Heart left ventricle (tissue), 16 donors: Measurements from ENCODE around the gene ZNF594. TPM values are rescaled to one million over a fixed set of nuclear protein-coding genes. Genes with fewer than 3 reads are reported as not detected.

Source experiments
- ATAC-seq, 4 donors: fragments of 200-7000 bp; cut with Tn5 transposase; one replicate each; pipeline ENCODE4 v1.9.1; 2020 to 2022; ENCODE audit warnings: moderate library complexity in 4 of 4, mild to moderate bottlenecking in 3 of 4, moderate number of reproducible peaks in 1 of 4
- DNase-seq, 5 donors: peaks; one replicate each; pipeline ENCODE4 v3.0.0-alpha.2; 2020
- H3K27ac ChIP-seq, 12 donors: fragments of 200-600 bp; sonication (generic) in 4 of 12; one replicate each; pipeline versions ENCODE4 v1.5.0 to v1.8.0; 2016 to 2022; ENCODE audit warnings: mild to moderate bottlenecking in 2 of 12
- H3K27me3 ChIP-seq, 9 donors: fragments of 200-600 bp; sonication (generic) in 2 of 9; one replicate each; pipeline versions ENCODE4 v1.5.1 to v1.8.0; 2016 to 2022; ENCODE audit warnings: mild to moderate bottlenecking in 3 of 9
- H3K36me3 ChIP-seq, 9 donors: fragments of 200-600 bp; sonication (generic) in 2 of 9; one replicate each; pipeline versions ENCODE4 v1.5.0 to v1.8.0; 2018 to 2022; ENCODE audit warnings: mild to moderate bottlenecking in 2 of 9
- H3K4me1 ChIP-seq, 12 donors: fragments of 200-600 bp; sonication (generic) in 4 of 12; one replicate each; pipeline versions ENCODE4 v1.5.0 to v1.8.0; 2016 to 2022; ENCODE audit warnings: mild to moderate bottlenecking in 3 of 12
- H3K4me3 ChIP-seq, 12 donors: fragments of 200-600 bp; sonication (generic) in 4 of 12; one replicate each; pipeline versions ENCODE4 v1.5.0 to v1.8.0; 2017 to 2022; ENCODE audit warnings: mild to moderate bottlenecking in 9 of 12, moderate library complexity in 4 of 12
- H3K9me3 ChIP-seq, 12 donors: fragments of 200-600 bp; sonication (generic) in 4 of 12; one replicate each; pipeline versions ENCODE4 v1.5.0 to v1.8.0; 2016 to 2022; ENCODE audit warnings: mild to moderate bottlenecking in 1 of 12
- POLR2A ChIP-seq, 2 donors: fragments of 450-650 bp; IDR thresholded peaks; one replicate each; pipeline ENCODE4 v1.6.1; 2017; ENCODE audit warnings: antibody characterized with exemption in 2 of 2, mild to moderate bottlenecking in 2 of 2, moderate library complexity in 2 of 2
- WGBS, 4 donors: extraction: QIAGEN DNeasy Blood & Tissue Kit in 2 of 4; methylation state at CpG; one replicate each; pipeline versions ENCODE4 v1.1.5 to v1.1.7; 2013 to 2018; 5-methylcytosine and 5-hydroxymethylcytosine counted together
- intact Hi-C, 10 donors: fragments of 100-400 bp; cut with DNase I; formaldehyde crosslinking; loops; one replicate each; pipeline versions ENCODE4 v1.11.1 to v1.14.2; 2022
- polyA plus RNA-seq, 2 donors: library from polyadenylated mRNA; stranded (reverse); fragments of 200-250 nt; gene quantifications; one replicate each; pipeline ENCODE4 v1.2.3, GENCODE V29; 2013
- total RNA-seq, 9 donors: library from RNA; depleted of rRNA in 2 of 9; stranded (reverse); fragments of >200 nt in 2 of 9; fragmentation: NEBNext Ultra II Directional in 3 of 9; extraction: Animal tissue kit (Norgen Biotek cat#: 25700) in 3 of 9; gene quantifications; one replicate each; pipeline versions ENCODE4 v1.1.0 to v1.2.4, GENCODE V29; 2016 to 2023
- TF ChIP-seq, protein P1 (sequence below), 12 donors: fragments of 200-600 bp; sonication (generic) in 4 of 12; IDR thresholded peaks; one replicate each; pipeline versions ENCODE4 v1.5.0 to v1.8.0; 2018 to 2022; ENCODE audit warnings: antibody characterized with exemption in 12 of 12, mild to moderate bottlenecking in 5 of 12
- donor health status: ischemic (EF 13 %, LVEDD 7.1; RV severe dilation, severe dysfunction).
- donor health status: healthy with polysubstance abuse.
- donor health status: DM: no; HTN: yes; CAD: no.
- donor health status: DM: no; HTN: no; CAD: no.
- donor health status: ischemic (EF 25% LVEDD 6.9; RV normal size, moderate dysfunction).
- donor health status: ischemic (EF 25% LVEDD 5.7; RV mildly dilated, moderate dysfunction).
- donor health status: healthy.
- donor health status: DM: yes; HTN: yes; CAD: no.
- donor health status: ischemic (EF 35%, LVEDD 5.7; RV mildly dilated, moderate dysfunction).
- donor health status: nonischemic (EF 11% LVEDD 7.7; RV severe dilation, severe dysfunction).
- donor health status: DM: yes; HTN: yes; CAD: no.
- donor health status: PGD.
- donor health status: ischemic (EF 29% LVEDD 5.4; RV normal size, mild dysfunction).
- donor health status: nonischemic (EF 23%, LVEDD 6.1; RV moderate dilation, normal function).

The ZNF594 gene
- total and polyA plus RNA-seq, 11 donors: 3.2 to 9.3 (median 5.8) TPM

- 82 to 98% (median 96%) methylated on average over 1 of the region's 1 CpG for whole genome bisulfite sequencing, 4 donors
- TF ChIP-seq, protein P1, sequence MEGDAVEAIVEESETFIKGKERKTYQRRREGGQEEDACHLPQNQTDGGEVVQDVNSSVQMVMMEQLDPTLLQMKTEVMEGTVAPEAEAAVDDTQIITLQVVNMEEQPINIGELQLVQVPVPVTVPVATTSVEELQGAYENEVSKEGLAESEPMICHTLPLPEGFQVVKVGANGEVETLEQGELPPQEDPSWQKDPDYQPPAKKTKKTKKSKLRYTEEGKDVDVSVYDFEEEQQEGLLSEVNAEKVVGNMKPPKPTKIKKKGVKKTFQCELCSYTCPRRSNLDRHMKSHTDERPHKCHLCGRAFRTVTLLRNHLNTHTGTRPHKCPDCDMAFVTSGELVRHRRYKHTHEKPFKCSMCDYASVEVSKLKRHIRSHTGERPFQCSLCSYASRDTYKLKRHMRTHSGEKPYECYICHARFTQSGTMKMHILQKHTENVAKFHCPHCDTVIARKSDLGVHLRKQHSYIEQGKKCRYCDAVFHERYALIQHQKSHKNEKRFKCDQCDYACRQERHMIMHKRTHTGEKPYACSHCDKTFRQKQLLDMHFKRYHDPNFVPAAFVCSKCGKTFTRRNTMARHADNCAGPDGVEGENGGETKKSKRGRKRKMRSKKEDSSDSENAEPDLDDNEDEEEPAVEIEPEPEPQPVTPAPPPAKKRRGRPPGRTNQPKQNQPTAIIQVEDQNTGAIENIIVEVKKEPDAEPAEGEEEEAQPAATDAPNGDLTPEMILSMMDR (IDR thresholded peaks at IDR 0.05): no peak
- TF ChIP-seq POLR2A (IDR thresholded peaks at IDR 0.05): no peak
- Histone ChIP-seq H3K36me3 (no peaks in the 10 kb centered on the region), H3K27ac (no peak overlapping the region), H3K4me1 (no peaks in the 10 kb centered on the region), H3K4me3 (no peak overlapping the region), H3K27me3 (no peaks in the 10 kb centered on the region), H3K9me3 (peaks cover 0 to 8% (median 0%) of the 10 kb centered on the region in 12 donors)
- ATAC-seq: no peak
- intact Hi-C loops: no loop called here
- DNase-seq: no peak
These were observed 12.2 kb upstream of the ZNF594 start for GRCh38 chr17:5203908-5204294.

GRCh38 chr17:5203178-5203907, 11.7 kb upstream of the ZNF594 start:
- H3K4me3 ChIP-seq: no peak overlapping the region
- H3K27me3 ChIP-seq: no peaks in the 10 kb centered on the region
- DNase-seq: no peak
- WGBS, 4 donors: 92 to 94% (median 93%) methylated on average over 14 of the region's 14 CpGs
- H3K9me3 ChIP-seq: peaks cover 0 to 8% (median 0%) of the 10 kb centered on the region in 12 donors
- H3K36me3 ChIP-seq: no peaks in the 10 kb centered on the region
- intact Hi-C loops: no loop called here
- TF ChIP-seq, protein P1 (IDR thresholded peaks at IDR 0.05): no peak
- TF ChIP-seq POLR2A (IDR thresholded peaks at IDR 0.05): no peak
- no peak overlapping the region for H3K27ac ChIP-seq
- ATAC-seq: no peak
- no peaks in the 10 kb centered on the region for H3K4me1 ChIP-seq

DNA sequence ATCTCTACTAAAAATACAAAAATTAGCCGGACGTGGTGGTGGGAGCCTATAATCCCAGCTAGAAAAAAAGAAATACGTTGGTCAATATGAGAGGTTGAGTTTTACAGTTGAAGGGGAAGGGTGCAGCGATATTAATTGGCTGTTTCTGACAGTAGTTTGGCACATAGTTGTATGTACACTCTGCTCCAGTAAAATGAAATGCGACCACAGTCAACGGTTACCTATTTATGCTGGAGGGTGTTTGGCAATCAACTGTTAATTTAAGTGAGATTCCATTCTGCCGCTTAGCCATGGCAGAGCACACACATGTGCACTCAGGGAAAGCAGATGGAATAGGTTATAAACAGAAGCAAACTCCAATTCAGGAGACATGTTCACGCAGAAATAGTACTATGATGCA, 9.3 kb upstream of the ZNF594 start:
- no peak for DNase-seq
- 94 to 98% (median 97%) methylated on average over 8 of the region's 8 CpGs for WGBS, 4 donors
- TF ChIP-seq, protein P1 (IDR thresholded peaks at IDR 0.05): no peak
- no peak for TF ChIP-seq POLR2A (IDR thresholded peaks at IDR 0.05)

GRCh38 chr17:5200360-5200759, 8.7 kb upstream of the ZNF594 start:
- TF ChIP-seq POLR2A (IDR thresholded peaks at IDR 0.05): no peak
- TF ChIP-seq, protein P1 (IDR thresholded peaks at IDR 0.05): no peak
- H3K4me3 ChIP-seq: no peak overlapping the region
- 49 to 90% (median 66%) methylated on average over 2 of the region's 2 CpGs for WGBS, 4 donors
- no peaks in the 10 kb centered on the region for H3K36me3 ChIP-seq
- peaks cover 0 to 5% (median 0%) of the 10 kb centered on the region in 12 donors for H3K4me1 ChIP-seq
- intact Hi-C loops: no loop called here
- no peak overlapping the region for H3K27ac ChIP-seq
- no peaks in the 10 kb centered on the region for H3K27me3 ChIP-seq
- peaks cover 0 to 4% (median 0%) of the 10 kb centered on the region in 12 donors for H3K9me3 ChIP-seq
- ATAC-seq (no peak), DNase-seq (no peak)

More for the DNA sequence above, 9.3 kb upstream of the ZNF594 start:
- Histone ChIP-seq H3K27me3 (no peaks in the 10 kb centered on the region), H3K4me3 (no peak overlapping the region), H3K4me1 (peaks cover 0 to 5% (median 0%) of the 10 kb centered on the region in 12 donors), H3K9me3 (peaks cover 0 to 8% (median 0%) of the 10 kb centered on the region in 12 donors), H3K36me3 (no peaks in the 10 kb centered on the region), H3K27ac (no peak overlapping the region)
- no peak for ATAC-seq
- intact Hi-C loops: no loop called here
